ENCODE data around the gene GRB10. TPM values are rescaled to one million over a fixed set of nuclear protein-coding genes. Genes with fewer than 3 reads are reported as not detected.

GRB10 gene
- total RNA-seq, 5 donors from 2014 or later (not counting 1 experiment from before 2014, with no cell fraction given) = 7.1 to 11.1 (median 10.1) TPM

DNA sequence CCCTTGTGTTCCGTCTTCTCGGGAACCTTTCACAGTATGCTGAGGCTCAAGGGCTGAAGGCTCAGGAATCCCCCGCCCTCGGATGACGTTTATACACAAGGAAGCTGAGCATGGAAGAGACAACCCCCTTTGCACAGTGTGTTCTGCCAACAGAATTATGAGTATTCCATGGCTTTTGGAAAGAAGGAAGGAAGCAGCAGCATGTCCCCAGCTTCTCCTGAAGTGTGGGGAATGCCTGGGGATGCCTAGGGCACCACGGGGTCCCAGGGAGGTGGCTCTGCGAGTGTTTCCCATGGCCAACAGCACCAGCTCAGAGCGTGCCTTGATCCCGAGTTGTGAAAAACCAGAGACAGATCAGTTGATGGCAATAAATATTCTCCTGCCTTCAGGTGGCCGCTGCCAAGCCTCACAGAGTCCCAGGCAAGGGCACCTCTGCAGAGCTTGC lies 128.7 kb downstream of the GRB10 start:
- Histone ChIP-seq H3K4me1 (ENCODE audit: control insufficient read depth in 1 of 2, extremely low read depth in 1 of 2, insufficient read depth in 2 of 2, low read length in 2 of 2) (peaks cover 2 to 7% of the 10 kb centered on the region in 2 experiments), H3K4me3 (ENCODE audit: control insufficient read depth in 1 of 2, extremely low read depth in 1 of 2, low read length in 1 of 2) (no peak overlapping the region), H3K27ac (ENCODE audit: low read length) (no peak overlapping the region), H3K27me3 (replicated peaks in 1 of 2; ENCODE audit: control insufficient read depth in 2 of 2, extremely low read depth in 1 of 2, insufficient read depth in 2 of 2, low read length in 1 of 2) (no peaks in the 10 kb centered on the region), H3K9me3 (no peaks in the 10 kb centered on the region), H3K36me3 (ENCODE audit: control insufficient read depth in 2 of 2, extremely low read depth in 1 of 2, insufficient read depth in 1 of 2, low read length in 1 of 2) (no peaks in the 10 kb centered on the region)
- Mint-ChIP-seq H3K27ac (no peak overlapping the region), H3K9me3 (no peaks in the 10 kb centered on the region), H3K4me3 (no peak overlapping the region), H3K27me3 (no peaks in the 10 kb centered on the region), H3K36me3 (no peaks in the 10 kb centered on the region), H3K4me1 (peaks cover 0 to 3% (median 2%) of the 10 kb centered on the region in 3 donors)
- ATAC-seq (replicated peaks in 1 of 4) (no peak), DNase-seq (no peak)
- POLR2A ChIA-PET = interaction anchor here in 1 of 2 donors (0.7 kb wide), 1 partner anchor 25 kb away, joined by 4 read pairs; no protein-coding TSS in a partner anchor
- CTCF ChIA-PET = interaction anchor here in 1 of 2 donors (1.8 kb wide), 1 partner anchor 186 kb away, joined by 5 read pairs; no protein-coding TSS in a partner anchor
- 81% methylated on average over 7 of the region's 10 CpGs for WGBS (ENCODE audit: insufficient coverage)

DNA sequence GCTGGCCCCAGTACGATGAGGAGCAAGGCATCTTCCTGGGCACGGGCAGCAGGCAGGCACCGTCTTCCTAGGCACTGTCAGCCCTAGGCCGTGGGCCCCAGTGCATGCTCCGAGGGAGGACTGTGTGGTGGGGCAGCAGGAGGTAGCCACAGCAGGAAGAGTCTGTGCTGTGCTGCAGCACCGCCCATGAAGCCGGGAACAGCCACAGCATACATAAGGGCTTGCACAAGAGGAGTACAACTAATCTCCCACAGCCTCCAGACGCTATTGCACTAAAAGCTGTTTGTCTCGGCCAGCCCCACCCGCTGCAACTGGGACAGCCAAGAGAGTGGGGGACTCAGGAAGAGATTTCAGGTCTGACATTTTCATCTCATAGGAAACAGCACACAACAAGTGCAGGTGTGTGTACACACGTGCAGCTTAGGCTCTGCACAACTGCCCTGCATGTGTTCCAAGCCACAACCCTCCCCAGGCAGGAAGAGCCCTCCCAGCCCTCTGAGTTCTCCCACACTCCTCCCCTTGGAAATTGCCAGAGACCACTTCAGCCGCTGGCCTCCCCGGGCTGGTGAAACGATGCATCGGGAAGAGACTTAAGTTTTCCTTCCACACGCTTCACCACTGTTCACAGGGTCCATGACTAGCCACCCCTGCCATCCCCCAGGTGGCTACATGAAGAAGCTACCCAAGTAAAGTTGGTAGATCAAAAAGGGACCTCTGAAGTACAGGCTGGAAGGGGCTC lies 129.4 kb downstream of the GRB10 start:
- POLR2A ChIA-PET = interaction anchor here in 1 of 2 donors (0.7 kb wide), 1 partner anchor 24 kb away, joined by 4 read pairs; no protein-coding TSS in a partner anchor

DNA sequence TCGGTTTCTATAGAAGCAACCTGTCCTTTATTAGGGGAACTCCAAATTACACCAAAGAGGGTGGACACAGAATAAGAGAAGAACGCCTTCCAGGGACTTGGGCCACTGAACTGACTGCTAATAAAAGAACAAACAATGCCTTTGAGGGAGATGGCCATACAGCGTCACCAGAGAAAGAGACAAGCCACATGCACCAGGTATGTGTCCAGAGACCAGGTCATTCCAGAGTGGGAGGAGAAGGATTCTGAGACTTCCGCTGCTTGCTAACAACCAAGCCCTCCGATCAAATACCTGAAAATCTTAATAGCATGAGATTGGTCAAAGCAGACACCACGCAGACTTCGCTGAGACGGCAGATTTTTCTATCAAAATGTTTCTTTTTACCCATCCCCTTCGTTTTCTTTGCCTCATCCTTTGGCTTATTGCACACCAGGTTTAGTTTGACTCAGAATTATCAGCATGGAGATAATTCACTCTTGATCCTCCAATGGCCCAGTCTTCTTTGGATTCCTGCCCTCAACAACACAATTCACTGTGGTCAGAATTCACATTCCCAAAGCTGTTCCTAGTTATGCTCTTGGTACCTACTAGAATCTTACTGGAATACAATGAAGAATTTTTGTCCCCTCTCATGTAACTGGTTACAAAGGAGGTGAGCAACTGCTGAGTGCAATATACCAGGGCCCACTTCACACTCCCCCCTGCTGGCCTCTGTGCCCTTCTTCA lies 130.1 kb downstream of the GRB10 start:
- no peaks in the 10 kb centered on the region for H3K9me3 ChIP-seq
- WGBS (ENCODE audit: insufficient coverage) = 92% methylated on average over 8 of the region's 9 CpGs
- no peak overlapping the region for H3K4me3 ChIP-seq (ENCODE audit: control insufficient read depth in 1 of 2, extremely low read depth in 1 of 2, low read length in 1 of 2)
- H3K36me3 ChIP-seq (ENCODE audit: control insufficient read depth in 2 of 2, extremely low read depth in 1 of 2, insufficient read depth in 1 of 2, low read length in 1 of 2) = no peaks in the 10 kb centered on the region
- ATAC-seq (replicated peaks in 1 of 4) = no peak
- no peak overlapping the region for H3K27ac ChIP-seq (ENCODE audit: low read length)
- H3K4me1 ChIP-seq (ENCODE audit: control insufficient read depth in 1 of 2, extremely low read depth in 1 of 2, insufficient read depth in 2 of 2, low read length in 2 of 2) = peaks cover 2 to 7% of the 10 kb centered on the region in 2 experiments
- Mint-ChIP-seq H3K4me3 (no peak overlapping the region), H3K9me3 (no peaks in the 10 kb centered on the region), H3K27ac (no peak overlapping the region), H3K4me1 (peaks cover 0 to 3% (median 2%) of the 10 kb centered on the region in 3 donors), H3K27me3 (no peaks in the 10 kb centered on the region), H3K36me3 (no peaks in the 10 kb centered on the region)
- CTCF ChIA-PET = no interaction called here
- no peaks in the 10 kb centered on the region for H3K27me3 ChIP-seq (replicated peaks in 1 of 2; ENCODE audit: control insufficient read depth in 2 of 2, extremely low read depth in 1 of 2, insufficient read depth in 2 of 2, low read length in 1 of 2)
- POLR2A ChIA-PET = no interaction called here
- DNase-seq = no peak

More for the DNA sequence above, 129.4 kb downstream of the GRB10 start:
- Histone ChIP-seq H3K27ac (ENCODE audit: low read length) (no peak overlapping the region), H3K4me3 (ENCODE audit: control insufficient read depth in 1 of 2, extremely low read depth in 1 of 2, low read length in 1 of 2) (no peak overlapping the region), H3K27me3 (replicated peaks in 1 of 2; ENCODE audit: control insufficient read depth in 2 of 2, extremely low read depth in 1 of 2, insufficient read depth in 2 of 2, low read length in 1 of 2) (no peaks in the 10 kb centered on the region), H3K4me1 (ENCODE audit: control insufficient read depth in 1 of 2, extremely low read depth in 1 of 2, insufficient read depth in 2 of 2, low read length in 2 of 2) (peaks cover 2 to 7% of the 10 kb centered on the region in 2 experiments), H3K9me3 (no peaks in the 10 kb centered on the region), H3K36me3 (ENCODE audit: control insufficient read depth in 2 of 2, extremely low read depth in 1 of 2, insufficient read depth in 1 of 2, low read length in 1 of 2) (no peaks in the 10 kb centered on the region)
- Mint-ChIP-seq H3K27me3 (no peaks in the 10 kb centered on the region), H3K36me3 (no peaks in the 10 kb centered on the region), H3K4me3 (no peak overlapping the region), H3K9me3 (no peaks in the 10 kb centered on the region), H3K4me1 (peaks cover 0 to 3% (median 2%) of the 10 kb centered on the region in 3 donors), H3K27ac (no peak overlapping the region)
- WGBS (ENCODE audit: insufficient coverage) = 67% methylated on average over 7 of the region's 16 CpGs
- DNase-seq = no peak
- CTCF ChIA-PET = no interaction called here
- ATAC-seq (replicated peaks in 1 of 4) = peak in 2 of 4 experiments; percentile 27 to 58

DNA sequence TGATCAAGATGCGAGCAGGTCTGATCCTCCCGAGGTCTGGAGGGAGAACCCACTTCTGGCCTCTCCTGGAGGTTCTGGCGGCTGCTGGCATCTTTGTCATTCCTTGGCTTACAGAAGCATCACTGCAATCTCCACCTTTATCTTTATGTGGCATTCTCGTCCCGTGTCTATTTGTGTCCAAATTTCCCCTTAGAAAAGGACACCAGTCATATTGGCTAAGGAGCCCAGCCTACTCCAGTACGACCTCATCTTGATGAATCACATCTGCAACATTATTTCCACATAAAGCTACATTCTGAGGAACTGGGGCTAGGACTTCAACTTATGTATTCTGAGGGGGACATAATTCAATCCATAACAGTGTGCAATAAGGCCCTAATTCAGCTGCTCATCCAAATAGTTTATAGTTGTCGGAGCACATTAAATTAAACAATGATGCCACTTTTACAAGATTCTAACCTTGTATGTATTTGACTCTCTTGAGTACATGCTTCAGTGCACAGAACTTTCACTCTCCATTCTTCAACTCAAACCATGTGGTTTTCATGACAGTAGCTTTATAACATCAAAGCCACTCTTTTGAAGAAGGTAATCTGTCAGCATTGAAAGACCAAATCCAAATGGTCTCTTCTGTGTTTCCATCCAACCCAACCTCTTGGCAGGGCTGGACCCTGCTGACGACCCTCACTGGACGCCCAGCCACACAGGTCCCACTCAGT lies 131.3 kb downstream of the GRB10 start:
- no peaks in the 10 kb centered on the region for H3K9me3 ChIP-seq
- H3K27me3 ChIP-seq (replicated peaks in 1 of 2; ENCODE audit: control insufficient read depth in 2 of 2, extremely low read depth in 1 of 2, insufficient read depth in 2 of 2, low read length in 1 of 2) = no peaks in the 10 kb centered on the region
- Mint-ChIP-seq H3K4me3 (no peak overlapping the region), H3K9me3 (no peaks in the 10 kb centered on the region), H3K36me3 (no peaks in the 10 kb centered on the region), H3K4me1 (peaks cover 0 to 3% (median 2%) of the 10 kb centered on the region in 3 donors), H3K27ac (no peak overlapping the region), H3K27me3 (no peaks in the 10 kb centered on the region)
- WGBS (ENCODE audit: insufficient coverage) = 94% methylated on average over 6 of the region's 9 CpGs
- CTCF ChIA-PET = interaction anchor here in 1 of 2 donors (0.6 kb wide), 1 partner anchor 155 kb away, joined by 3 read pairs; no protein-coding TSS in a partner anchor
- ATAC-seq (replicated peaks in 1 of 4) = no peak
- POLR2A ChIA-PET = no interaction called here
- H3K36me3 ChIP-seq (ENCODE audit: control insufficient read depth in 2 of 2, extremely low read depth in 1 of 2, insufficient read depth in 1 of 2, low read length in 1 of 2) = no peaks in the 10 kb centered on the region
- H3K4me3 ChIP-seq (ENCODE audit: control insufficient read depth in 1 of 2, extremely low read depth in 1 of 2, low read length in 1 of 2) = no peak overlapping the region
- no peak for DNase-seq
- H3K27ac ChIP-seq (ENCODE audit: low read length) = no peak overlapping the region
- H3K4me1 ChIP-seq (ENCODE audit: control insufficient read depth in 1 of 2, extremely low read depth in 1 of 2, insufficient read depth in 2 of 2, low read length in 2 of 2) = peaks cover 2 to 7% of the 10 kb centered on the region in 2 experiments

DNA sequence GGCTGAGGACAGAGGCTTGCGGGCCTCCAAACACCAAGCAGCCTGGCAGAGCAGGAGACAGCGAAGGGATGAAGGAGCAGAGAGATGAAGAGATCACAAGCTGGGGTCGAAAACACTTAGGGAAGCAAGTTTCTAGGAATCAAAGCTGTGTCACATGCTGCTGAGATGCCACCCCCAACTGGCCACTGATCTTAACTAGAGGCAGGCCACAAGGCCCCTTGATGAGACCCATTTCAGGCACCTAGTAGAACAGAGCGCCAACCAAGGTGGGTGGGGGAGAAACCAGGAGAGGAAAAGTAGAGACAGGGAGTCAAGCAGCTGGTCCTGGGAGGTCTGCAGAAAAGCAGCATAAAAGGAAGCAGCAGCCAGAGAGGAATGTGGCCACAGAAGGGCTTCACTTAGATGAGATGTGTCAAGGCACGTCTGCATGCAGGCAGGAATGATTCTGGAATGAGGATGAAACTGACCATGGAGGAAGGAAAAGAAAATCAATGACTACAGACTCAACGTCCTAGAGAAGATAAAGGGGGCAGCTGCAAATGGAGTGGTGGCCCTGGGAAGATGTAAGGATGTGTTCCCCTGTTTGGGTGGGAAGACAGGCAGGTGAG lies 132.5 kb downstream of the GRB10 start:
- H3K4me3 Mint-ChIP-seq = no peak overlapping the region
- WGBS (ENCODE audit: insufficient coverage) = 68% methylated on average over 6 of the region's 6 CpGs
- no peaks in the 10 kb centered on the region for H3K36me3 Mint-ChIP-seq
- peaks cover 0 to 6% (median 5%) of the 10 kb centered on the region in 3 donors for H3K4me1 Mint-ChIP-seq
- ATAC-seq (replicated peaks in 1 of 4) (no peak), DNase-seq (no peak)
- Histone ChIP-seq H3K4me3 (ENCODE audit: control insufficient read depth in 1 of 2, extremely low read depth in 1 of 2, low read length in 1 of 2) (no peak overlapping the region), H3K4me1 (ENCODE audit: control insufficient read depth in 1 of 2, extremely low read depth in 1 of 2, insufficient read depth in 2 of 2, low read length in 2 of 2) (peaks cover 2 to 7% of the 10 kb centered on the region in 2 experiments), H3K27me3 (replicated peaks in 1 of 2; ENCODE audit: control insufficient read depth in 2 of 2, extremely low read depth in 1 of 2, insufficient read depth in 2 of 2, low read length in 1 of 2) (no peaks in the 10 kb centered on the region), H3K27ac (ENCODE audit: low read length) (no peak overlapping the region), H3K9me3 (no peaks in the 10 kb centered on the region), H3K36me3 (ENCODE audit: control insufficient read depth in 2 of 2, extremely low read depth in 1 of 2, insufficient read depth in 1 of 2, low read length in 1 of 2) (no peaks in the 10 kb centered on the region)
- H3K27me3 Mint-ChIP-seq = no peaks in the 10 kb centered on the region
- ChIA-PET POLR2A (no interaction called here), CTCF (no interaction called here)
- H3K27ac Mint-ChIP-seq = no peak overlapping the region
- no peaks in the 10 kb centered on the region for H3K9me3 Mint-ChIP-seq
